ENCODE measurements around the gene SORCS2. TPM values are rescaled to one million over a fixed set of nuclear protein-coding genes. Genes with fewer than 3 reads are reported as not detected.

The SORCS2 gene
- total and polyA plus RNA-seq, 2 of the 13 experiments (the other 11 are each of a cell fraction or from before 2014, with no cell fraction given): 0.82 to 1.0 TPM

- TF ChIP-seq, protein P1, sequence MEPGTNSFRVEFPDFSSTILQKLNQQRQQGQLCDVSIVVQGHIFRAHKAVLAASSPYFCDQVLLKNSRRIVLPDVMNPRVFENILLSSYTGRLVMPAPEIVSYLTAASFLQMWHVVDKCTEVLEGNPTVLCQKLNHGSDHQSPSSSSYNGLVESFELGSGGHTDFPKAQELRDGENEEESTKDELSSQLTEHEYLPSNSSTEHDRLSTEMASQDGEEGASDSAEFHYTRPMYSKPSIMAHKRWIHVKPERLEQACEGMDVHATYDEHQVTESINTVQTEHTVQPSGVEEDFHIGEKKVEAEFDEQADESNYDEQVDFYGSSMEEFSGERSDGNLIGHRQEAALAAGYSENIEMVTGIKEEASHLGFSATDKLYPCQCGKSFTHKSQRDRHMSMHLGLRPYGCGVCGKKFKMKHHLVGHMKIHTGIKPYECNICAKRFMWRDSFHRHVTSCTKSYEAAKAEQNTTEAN (CRISPR knock-in tag; conservative IDR thresholded peaks at IDR 0.05): no peak
- TF ChIP-seq ZNF510 (CRISPR knock-in tag; IDR thresholded peaks at IDR 0.05; ENCODE audit: low read depth): no peak
- no peak for TF ChIP-seq HHEX (CRISPR knock-in tag; IDR thresholded peaks at IDR 0.05)
- TF ChIP-seq ZSCAN22 (CRISPR knock-in tag; IDR thresholded peaks at IDR 0.05): no peak
- TF ChIP-seq ZNF34 (CRISPR knock-in tag; IDR thresholded peaks at IDR 0.05; ENCODE audit: borderline replicate concordance): no peak
- TF ChIP-seq ZFP62 (CRISPR knock-in tag; IDR thresholded peaks at IDR 0.05): no peak
- TF ChIP-seq ZBTB7A (CRISPR knock-in tag; IDR thresholded peaks at IDR 0.05): no peak
- no peak for TF ChIP-seq BCL6 (CRISPR knock-in tag; IDR thresholded peaks at IDR 0.05)
These were observed 584.8 kb downstream of the SORCS2 start (continued) for GRCh38 chr4:7777017-7777710.

- DNase-seq (ENCODE audit: low spot score) (no peak), FAIRE-seq (no peak), ATAC-seq (no peak)
- Histone ChIP-seq H3K9ac (ENCODE audit: insufficient read depth, low read depth, low read length) (no peak overlapping the region), H4K20me1 (ENCODE audit: insufficient read depth, low read length) (no peaks in the 10 kb centered on the region), H2AFZ (ENCODE audit: low read length) (no peak overlapping the region), H3K27me3 (ENCODE audit: control insufficient read depth in 1 of 2, insufficient read depth in 2 of 2, low read length in 2 of 2) (no peaks in the 10 kb centered on the region), H3K4me3 (replicated peaks in 1 of 3; ENCODE audit: insufficient read depth in 1 of 3, low read depth in 2 of 3, low read length in 3 of 3) (no peak overlapping the region), H3K79me2 (ENCODE audit: insufficient read depth, low read length) (no peaks in the 10 kb centered on the region), H3K9me3 (ENCODE audit: low read length) (no peaks in the 10 kb centered on the region), H3K4me2 (ENCODE audit: low read depth, low read length) (no peak overlapping the region), H3K4me1 (ENCODE audit: insufficient read depth, low read length) (peaks cover 42% of the 10 kb centered on the region), H3K36me3 (replicated peaks in 1 of 2; ENCODE audit: control insufficient read depth in 1 of 2, insufficient read depth in 2 of 2, low read length in 2 of 2) (peaks cover 6 to 25% of the 10 kb centered on the region in 2 experiments; a peak in 3 of 5 replicates), H3K27ac (ENCODE audit: extremely low read length, insufficient read depth, low read length) (no peak overlapping the region)
- ChIA-PET POLR2A (no interaction called here), CTCF (ENCODE audit: low intra/inter-chr PET ratio, low total read pairs) (no interaction called here)
- 97% methylated on average over 10 of the region's 10 CpGs for WGBS (ENCODE audit: low lambda C conversion rate)
- intact Hi-C loops (cut with micrococcal nuclease; ENCODE audit: unreplicated experiment) (no loop called here), in situ Hi-C loops (cut with HindIII; ENCODE audit: extremely low pct_ligation_motif_present, low pct_unique_long_range_greater_than_20kb) (no loop called here)
- no TSS peak for BruUV-seq (replicated peaks)
- TF ChIP-seq RFXANK (CRISPR knock-in tag; IDR thresholded peaks at IDR 0.05) (no peak), SMAD1 (CRISPR knock-in tag; IDR thresholded peaks at IDR 0.05; ENCODE audit: borderline replicate concordance, low read depth) (no peak), ZBTB38 (CRISPR knock-in tag; IDR thresholded peaks at IDR 0.05) (no peak)
These were observed 585.7 kb downstream of the SORCS2 start for GRCh38 chr4:7777871-7778509.
